Inflammatory macrophage (primary cell): ENCODE results near the gene AGAP2.
A peak's percentile ranks its signal among the peaks of the same experiment; 100 is the strongest.
"Not testable (repeated sequence)": the region's sequence is repeated elsewhere in the genome, so short reads cannot be mapped to it uniquely, and the experiment has no call there.

ENCODE experiments used
- DNase-seq, 2 donors: peaks; one replicate each; pipeline ENCODE4 v3.0.0-alpha.2; 2020 to 2022
- total RNA-seq, 18 experiments: gene quantifications; one replicate each; lab custom pipeline; 2026; ENCODE audit warnings: mixed read lengths in 6 of 18, inconsistent platforms in 2 of 18; lab: John Stamatoyannopoulos, UW

Gene AGAP2
- 7.9 to 31.5 (median 19.1) reads per million in 18 experiments for total RNA-seq

GRCh38 chr12:57738661-57739237 lies at the start of gene AGAP2:
AGAP2 (minus strand) TSS chr12:57738742; CDS start chr12:57738246, 496 bp downstream.
- DNase-seq: no peak

- no peak for DNase-seq
Observed at GRCh38 chr12:57783861-57784260, 45.3 kb upstream of the AGAP2 start.

GRCh38 chr12:57783466-57783801 lies 44.9 kb upstream of the AGAP2 start:
- no peak for DNase-seq

- peak; percentile 96 for DNase-seq
Observed at GRCh38 chr12:57782608-57783465, 44.3 kb upstream of the AGAP2 start, which contains the start of gene TSFM. TSFM (plus strand) TSS chr12:57782787; CDS start chr12:57782802, 15 bp downstream.

GRCh38 chr12:57782243-57782607 lies 43.7 kb upstream of the AGAP2 start:
- DNase-seq: no peak

GRCh38 chr12:57781801-57782200 lies 43.3 kb upstream of the AGAP2 start:
- no peak for DNase-seq

- DNase-seq: peak; percentile 56 to 57
Observed at GRCh38 chr12:57781244-57781643, 42.7 kb upstream of the AGAP2 start.

GRCh38 chr12:57780284-57780897 lies 41.8 kb upstream of the AGAP2 start:
- no peak for DNase-seq

- no peak for DNase-seq
Observed at GRCh38 chr12:57779736-57780135, 41.2 kb upstream of the AGAP2 start.

- DNase-seq: peak in 1 of 2 donors; percentile 31
Observed at GRCh38 chr12:57777911-57778310, 39.4 kb upstream of the AGAP2 start.

- no peak for DNase-seq
Observed at GRCh38 chr12:57777367-57777766, 38.8 kb upstream of the AGAP2 start.

- DNase-seq: no peak
Observed at GRCh38 chr12:57776247-57776587, 37.7 kb upstream of the AGAP2 start.

GRCh38 chr12:57775563-57776246 lies 37.2 kb upstream of the AGAP2 start:
- DNase-seq: peak; percentile 91

GRCh38 chr12:57775044-57775443 lies 36.5 kb upstream of the AGAP2 start:
- DNase-seq: no peak

GRCh38 chr12:57774634-57775033 lies 36.1 kb upstream of the AGAP2 start:
- DNase-seq: not testable (repeated sequence)

- peak; percentile 49 to 69 for DNase-seq
Observed at GRCh38 chr12:57772429-57773322, 34.1 kb upstream of the AGAP2 start, which contains the start of gene EEF1AKMT3. EEF1AKMT3 (plus strand) TSS chr12:57772614; CDS start chr12:57772725, 111 bp downstream.

- peak; percentile 98 for DNase-seq
Observed at GRCh38 chr12:57771873-57772428, 33.4 kb upstream of the AGAP2 start, which contains the start of gene METTL1. METTL1 (minus strand) TSS chr12:57772105; CDS start chr12:57772083, 22 bp downstream.

- peak; percentile 88 to 95 for DNase-seq
Observed at GRCh38 chr12:57771236-57771872, 32.8 kb upstream of the AGAP2 start.

- peak in 1 of 2 donors; percentile 39 for DNase-seq
Observed at GRCh38 chr12:57770734-57771133, 32.2 kb upstream of the AGAP2 start.

GRCh38 chr12:57769594-57769993 lies 31.1 kb upstream of the AGAP2 start:
- DNase-seq: no peak

GRCh38 chr12:57767876-57768275 lies 29.3 kb upstream of the AGAP2 start:
- DNase-seq: no peak
